Astrocyte (in vitro differentiated cells and primary cell): Measurements from ENCODE around the gene GPATCH4.
A peak's percentile ranks its signal among the peaks of the same experiment; 100 is the strongest.

Experiments used
- EZH2 ChIP-seq: IDR thresholded peaks from 2 replicates; pipeline ENCODE4 v1.6.1; 2012; ENCODE audit warnings: mild to moderate bottlenecking, low read length, inconsistent platforms; ENCODE audit not compliant: insufficient read depth
- TF ChIP-seq, protein P1 (sequence below): IDR thresholded peaks from 2 replicates; pipeline ENCODE4 v1.5.1; 2011; ENCODE audit warnings: low read depth, mild to moderate bottlenecking, inconsistent platforms, low read length, moderate library complexity; ENCODE audit not compliant: insufficient read depth

- TF ChIP-seq, protein P1, sequence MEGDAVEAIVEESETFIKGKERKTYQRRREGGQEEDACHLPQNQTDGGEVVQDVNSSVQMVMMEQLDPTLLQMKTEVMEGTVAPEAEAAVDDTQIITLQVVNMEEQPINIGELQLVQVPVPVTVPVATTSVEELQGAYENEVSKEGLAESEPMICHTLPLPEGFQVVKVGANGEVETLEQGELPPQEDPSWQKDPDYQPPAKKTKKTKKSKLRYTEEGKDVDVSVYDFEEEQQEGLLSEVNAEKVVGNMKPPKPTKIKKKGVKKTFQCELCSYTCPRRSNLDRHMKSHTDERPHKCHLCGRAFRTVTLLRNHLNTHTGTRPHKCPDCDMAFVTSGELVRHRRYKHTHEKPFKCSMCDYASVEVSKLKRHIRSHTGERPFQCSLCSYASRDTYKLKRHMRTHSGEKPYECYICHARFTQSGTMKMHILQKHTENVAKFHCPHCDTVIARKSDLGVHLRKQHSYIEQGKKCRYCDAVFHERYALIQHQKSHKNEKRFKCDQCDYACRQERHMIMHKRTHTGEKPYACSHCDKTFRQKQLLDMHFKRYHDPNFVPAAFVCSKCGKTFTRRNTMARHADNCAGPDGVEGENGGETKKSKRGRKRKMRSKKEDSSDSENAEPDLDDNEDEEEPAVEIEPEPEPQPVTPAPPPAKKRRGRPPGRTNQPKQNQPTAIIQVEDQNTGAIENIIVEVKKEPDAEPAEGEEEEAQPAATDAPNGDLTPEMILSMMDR = no peak
- TF ChIP-seq EZH2 = peak; percentile 72
These were observed 45.5 kb upstream of the GPATCH4 start for GRCh38 chr1:156646738-156647211.
